ENCODE data around the gene RPL13.

- TF ChIP-seq POLR2AphosphoS5 (IDR thresholded peaks at IDR 0.05; ENCODE audit: low read length): no peak
- TF ChIP-seq ZNF274 (IDR thresholded peaks at IDR 0.05; ENCODE audit: insufficient read depth, insufficient read length): no peak
- TF ChIP-seq JUNB (IDR thresholded peaks at IDR 0.05): no peak
- no peak for TF ChIP-seq CTCF (IDR thresholded peaks at IDR 0.05 in 2 of 3, conservative IDR thresholded peaks at IDR 0.05 in 1 of 3; ENCODE audit: control insufficient read depth in 2 of 3, extremely low read depth in 1 of 3, insufficient read depth in 1 of 3, low read depth in 3 of 3, low read length in 3 of 3)
- no peak for TF ChIP-seq EP300 (IDR thresholded peaks at IDR 0.05; ENCODE audit: borderline replicate concordance in 1 of 2, control insufficient read depth in 1 of 2, low read depth in 2 of 2, low read length in 2 of 2)
- no peak for TF ChIP-seq TARDBP (IDR thresholded peaks at IDR 0.05; ENCODE audit: borderline replicate concordance)
- TF ChIP-seq SUZ12 (IDR thresholded peaks at IDR 0.05; ENCODE audit: unreplicated experiment): no peak
- TF ChIP-seq EZH2 (IDR thresholded peaks at IDR 0.05; ENCODE audit: borderline replicate concordance, control insufficient read depth, low read depth, low read length): no peak
- no peak for TF ChIP-seq NR2F1 (conservative IDR thresholded peaks at IDR 0.05)
- TF ChIP-seq NFYB (IDR thresholded peaks at IDR 0.05; ENCODE audit: insufficient read depth, low read depth, low read length): no peak
- no peak for TF ChIP-seq TAF1 (IDR thresholded peaks at IDR 0.05; ENCODE audit: borderline replicate concordance, low read depth, low read length)
- no peak for TF ChIP-seq MYC (IDR thresholded peaks at IDR 0.05; ENCODE audit: insufficient read depth, insufficient read length, insufficient replicate concordance, low read length, severe bottlenecking)
- TF ChIP-seq, protein P1, sequence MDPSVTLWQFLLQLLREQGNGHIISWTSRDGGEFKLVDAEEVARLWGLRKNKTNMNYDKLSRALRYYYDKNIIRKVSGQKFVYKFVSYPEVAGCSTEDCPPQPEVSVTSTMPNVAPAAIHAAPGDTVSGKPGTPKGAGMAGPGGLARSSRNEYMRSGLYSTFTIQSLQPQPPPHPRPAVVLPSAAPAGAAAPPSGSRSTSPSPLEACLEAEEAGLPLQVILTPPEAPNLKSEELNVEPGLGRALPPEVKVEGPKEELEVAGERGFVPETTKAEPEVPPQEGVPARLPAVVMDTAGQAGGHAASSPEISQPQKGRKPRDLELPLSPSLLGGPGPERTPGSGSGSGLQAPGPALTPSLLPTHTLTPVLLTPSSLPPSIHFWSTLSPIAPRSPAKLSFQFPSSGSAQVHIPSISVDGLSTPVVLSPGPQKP (IDR thresholded peaks at IDR 0.05; ENCODE audit: low read depth, low read length): no peak
Observed at GRCh38 chr16:89606006-89606405, 45.5 kb downstream of the RPL13 start.
